ENCODE measurements around the gene AQP3. TPM values are rescaled to one million over a fixed set of nuclear protein-coding genes. Genes with fewer than 3 reads are reported as not detected.

The AQP3 gene
- total RNA-seq, 1 experiment from 2014 or later, result 5.5 TPM

DNA sequence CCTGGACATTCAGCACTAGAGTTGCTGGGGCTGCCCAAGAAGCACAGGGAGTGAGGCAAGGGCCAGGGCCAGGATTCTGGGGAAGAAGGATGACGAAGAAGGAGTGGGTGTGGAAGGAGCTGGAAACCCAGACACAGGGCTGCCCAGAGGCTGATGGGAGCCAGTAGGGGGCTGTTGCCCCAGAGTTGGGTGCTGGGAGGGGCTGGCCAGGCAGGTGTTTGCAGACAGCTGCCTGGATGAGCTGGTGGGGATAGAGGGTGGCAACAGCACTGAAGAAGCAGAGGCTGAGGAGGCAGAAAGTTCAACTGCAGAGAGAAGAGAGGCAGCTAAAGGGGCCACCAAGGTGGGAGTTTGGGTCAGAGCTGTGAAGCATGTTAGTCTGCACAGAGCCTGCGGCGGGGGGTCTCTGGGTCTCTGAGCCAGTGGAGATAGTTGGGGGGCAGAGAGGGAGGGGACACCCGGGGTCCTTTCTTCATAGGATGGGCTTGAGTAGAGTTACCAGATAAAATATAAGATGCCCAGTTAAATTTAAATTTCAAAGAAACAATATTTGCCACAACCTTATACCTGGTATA is 42.5 kb downstream of the AQP3 start (continued):
- TF ChIP-seq ZBTB33 (IDR thresholded peaks at IDR 0.05; ENCODE audit: extremely low read depth, insufficient replicate concordance, low read length) (no peak), FOSL1 (IDR thresholded peaks at IDR 0.05; ENCODE audit: low read depth) (no peak), YY1 (IDR thresholded peaks at IDR 0.05; ENCODE audit: extremely low read depth, insufficient replicate concordance, low read depth, low read length) (no peak), POLR2AphosphoS5 (IDR thresholded peaks at IDR 0.05; ENCODE audit: low read depth, low read length) (no peak), ZNF274 (IDR thresholded peaks at IDR 0.05; ENCODE audit: low read depth, low read length) (no peak), CBX3 (IDR thresholded peaks at IDR 0.05; ENCODE audit: low read depth) (no peak), EGR1 (IDR thresholded peaks at IDR 0.05; ENCODE audit: low read depth) (no peak), EZH2 (IDR thresholded peaks at IDR 0.05) (no peak)
- TF ChIP-seq, protein P1, sequence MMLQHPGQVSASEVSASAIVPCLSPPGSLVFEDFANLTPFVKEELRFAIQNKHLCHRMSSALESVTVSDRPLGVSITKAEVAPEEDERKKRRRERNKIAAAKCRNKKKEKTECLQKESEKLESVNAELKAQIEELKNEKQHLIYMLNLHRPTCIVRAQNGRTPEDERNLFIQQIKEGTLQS (IDR thresholded peaks at IDR 0.05), result no peak

- H3K4me1 ChIP-seq (ENCODE audit: control insufficient read depth in 1 of 2, insufficient read depth in 2 of 2, low read length in 2 of 2), result peaks cover 0 to 3% of the 10 kb centered on the region in 2 experiments; a peak in 1 of 4 replicates
- intact Hi-C loops (cut with micrococcal nuclease), result loop anchor here (1.0 to 2.0 kb wide), 3 partner anchors 62 to 319 kb away; no protein-coding TSS in a partner anchor
- no peak overlapping the region for H3K4me2 ChIP-seq (ENCODE audit: low read length)
- ATAC-seq (no peak), DNase-seq (ENCODE audit: low read depth, low spot score) (no peak)
- H3K27me3 ChIP-seq (ENCODE audit: insufficient read depth, low read length), result no peaks in the 10 kb centered on the region
- TF ChIP-seq YY1 (IDR thresholded peaks at IDR 0.05; ENCODE audit: extremely low read depth, insufficient replicate concordance, low read depth, low read length), result no peak
- no peak for TF ChIP-seq POLR2A (IDR thresholded peaks at IDR 0.05; ENCODE audit: borderline replicate concordance, extremely low read depth, insufficient read depth, insufficient read length)
- TF ChIP-seq CBX3 (IDR thresholded peaks at IDR 0.05; ENCODE audit: low read depth), result no peak
- TF ChIP-seq EZH2phosphoT487 (IDR thresholded peaks at IDR 0.05; ENCODE audit: borderline replicate concordance), result no peak
- no peak for TF ChIP-seq POLR2AphosphoS5 (IDR thresholded peaks at IDR 0.05; ENCODE audit: low read depth, low read length)
- no peak for TF ChIP-seq SIN3A (IDR thresholded peaks at IDR 0.05; ENCODE audit: low read depth)
- TF ChIP-seq ZBTB33 (IDR thresholded peaks at IDR 0.05; ENCODE audit: extremely low read depth, insufficient replicate concordance, low read length), result no peak
- TF ChIP-seq ZFX (IDR thresholded peaks at IDR 0.05), result no peak
- no peak for TF ChIP-seq EGR1 (IDR thresholded peaks at IDR 0.05; ENCODE audit: low read depth)
- TF ChIP-seq RAD21 (IDR thresholded peaks at IDR 0.05; ENCODE audit: low read depth), result no peak
- TF ChIP-seq, protein P1 (IDR thresholded peaks at IDR 0.05), result no peak
- no peak for TF ChIP-seq CEBPB (IDR thresholded peaks at IDR 0.05; ENCODE audit: low read depth)
- TF ChIP-seq EZH2 (IDR thresholded peaks at IDR 0.05), result no peak
- no peak for TF ChIP-seq SRF (IDR thresholded peaks at IDR 0.05; ENCODE audit: low read depth)
- ChIA-PET RAD21 (ENCODE audit: low non-redundant PET in 1 of 2, low total read pairs in 2 of 2, uncharacterized antibody in 2 of 2, unreplicated experiment in 2 of 2) (interaction anchor here (0.9 to 2.6 kb wide), 5 partner anchors 29 to 62 kb away, joined by 3 to 11 read pairs (median 5); no protein-coding TSS in a partner anchor), CTCF (interaction anchor here (0.9 to 3.7 kb wide), 12 partner anchors 11 to 334 kb away, joined by 3 to 53 read pairs (median 4); partner anchors contain the start of gene NOL6), POLR2A (interaction anchor here (1.0 kb wide), 2 partner anchors 56 to 70 kb away, joined by 3 to 5 read pairs; partner anchors contain the start of gene NOL6)
- no peaks in the 10 kb centered on the region for H4K20me1 ChIP-seq (ENCODE audit: insufficient read depth)
- no peak overlapping the region for H3K9ac ChIP-seq (ENCODE audit: low read length)
- no TSS peak for BruUV-seq (replicated peaks)
- H3K27ac ChIP-seq (ENCODE audit: low read depth, low read length), result no peak overlapping the region
- H3K9me2 ChIP-seq (ENCODE audit: insufficient read depth), result no peaks in the 10 kb centered on the region
- H2AFZ ChIP-seq (ENCODE audit: low read depth, low read length, poor library complexity, severe bottlenecking), result no peak overlapping the region
- no peaks in the 10 kb centered on the region for H3K9me3 ChIP-seq (ENCODE audit: control insufficient read depth in 1 of 2, insufficient read depth in 1 of 2, low read depth in 1 of 2, low read length in 2 of 2)
- no peaks in the 10 kb centered on the region for H3K36me3 ChIP-seq (ENCODE audit: control insufficient read depth in 1 of 2, insufficient read depth in 2 of 2, low read length in 2 of 2)
- H3K4me3 ChIP-seq (replicated peaks in 1 of 2; ENCODE audit: low read depth in 1 of 2, low read length in 2 of 2), result no peak overlapping the region
- no peaks in the 10 kb centered on the region for H3K79me2 ChIP-seq (ENCODE audit: insufficient read depth, low read length)
Measured at GRCh38 chr9:33403941-33404787, 43.2 kb downstream of the AQP3 start.
